NCI-H2227 (cell line): Measurements from ENCODE around the gene F13B.
"Not testable (repeated sequence)": the region's sequence is repeated elsewhere in the genome, so short reads cannot be mapped to it uniquely, and the experiment has no call there.

Experiments used
- DNase-seq: peaks from one replicate; lab custom pipeline; 2025; ENCODE audit not compliant: unreplicated experiment; lab: John Stamatoyannopoulos, UW

Gene F13B

GRCh38 chr1:197066719-197067456, at the start of gene F13B:
F13B (minus strand) TSS chr1:197067260; CDS start chr1:197067223, 37 bp downstream.
- no peak for DNase-seq

- DNase-seq, result no peak
Observed at GRCh38 chr1:197116156-197116555, 49.1 kb upstream of the F13B start.

GRCh38 chr1:197106869-197107268, 39.8 kb upstream of the F13B start:
- DNase-seq, result no peak

- no peak for DNase-seq
Observed at GRCh38 chr1:197103300-197103699, 36.2 kb upstream of the F13B start.

GRCh38 chr1:197101978-197102377, 34.9 kb upstream of the F13B start:
- DNase-seq, result no peak

GRCh38 chr1:197100677-197101076, 33.6 kb upstream of the F13B start:
- no peak for DNase-seq

- DNase-seq, result no peak
Observed at GRCh38 chr1:197099444-197099843, 32.4 kb upstream of the F13B start.

GRCh38 chr1:197096971-197097370, 29.9 kb upstream of the F13B start:
- not testable (repeated sequence) for DNase-seq

GRCh38 chr1:197096137-197096536, 29.1 kb upstream of the F13B start:
- no peak for DNase-seq

GRCh38 chr1:197093226-197093885, 26.3 kb upstream of the F13B start:
- no peak for DNase-seq

- DNase-seq, result no peak
Observed at GRCh38 chr1:197092491-197093023, 25.5 kb upstream of the F13B start.

GRCh38 chr1:197083474-197083873, 16.4 kb upstream of the F13B start:
- DNase-seq, result no peak

- DNase-seq, result no peak
Observed at GRCh38 chr1:197081117-197081753, 14.2 kb upstream of the F13B start.

- no peak for DNase-seq
Observed at GRCh38 chr1:197080323-197080722, 13.3 kb upstream of the F13B start.

- no peak for DNase-seq
Observed at GRCh38 chr1:197076585-197076984, 9.5 kb upstream of the F13B start.

- no peak for DNase-seq
Observed at GRCh38 chr1:197073978-197074377, 6.9 kb upstream of the F13B start.

GRCh38 chr1:197067457-197067818, 378 bp upstream of the F13B start:
- no peak for DNase-seq

GRCh38 chr1:197066277-197066676, 783 bp downstream of the F13B start:
- no peak for DNase-seq

GRCh38 chr1:197065559-197065958, 1.5 kb downstream of the F13B start:
- DNase-seq, result no peak

GRCh38 chr1:197063212-197063611, 3.8 kb downstream of the F13B start:
- DNase-seq, result no peak

- no peak for DNase-seq
Observed at GRCh38 chr1:197062692-197063091, 4.4 kb downstream of the F13B start.

- no peak for DNase-seq
Observed at GRCh38 chr1:197049100-197049499, 18.0 kb downstream of the F13B start.
